ENCODE data around the gene MCL1. TPM values are rescaled to one million over a fixed set of nuclear protein-coding genes. Genes with fewer than 3 reads are reported as not detected.

MCL1 gene
- total and polyA plus RNA-seq, 7 donors, result 119 to 352 (median 168) TPM

GRCh38 chr1:150555971-150556865 lies 23.2 kb downstream of the MCL1 start:
- no peak for DNase-seq
- H3K4me3 ChIP-seq, result no peak overlapping the region
- TF ChIP-seq CTCF (IDR thresholded peaks at IDR 0.05), result no peak
- TF ChIP-seq POLR2AphosphoS5 (IDR thresholded peaks at IDR 0.05), result no peak
- no peak for TF ChIP-seq EP300 (IDR thresholded peaks at IDR 0.05)
- no peak for TF ChIP-seq POLR2A (IDR thresholded peaks at IDR 0.05)
- H3K27ac ChIP-seq, result no peak overlapping the region
- peaks cover 0 to 16% (median 5%) of the 10 kb centered on the region in 4 donors for H3K36me3 ChIP-seq
- WGBS, 2 donors, result 89% methylated on average over 26 of the region's 26 CpGs
- intact Hi-C loops (cut with DNase I), result no loop called here
- H3K27me3 ChIP-seq, result no peaks in the 10 kb centered on the region
- peaks cover 0 to 65% (median 50%) of the 10 kb centered on the region in 4 donors for H3K4me1 ChIP-seq
- no peaks in the 10 kb centered on the region for H3K9me3 ChIP-seq

- H3K4me1 ChIP-seq, result peaks cover 0 to 68% (median 50%) of the 10 kb centered on the region in 4 donors
- H3K27me3 ChIP-seq, result no peaks in the 10 kb centered on the region
- 87 to 91% methylated on average over 19 of the region's 19 CpGs for WGBS, 2 donors
- H3K27ac ChIP-seq, result no peak overlapping the region
- H3K36me3 ChIP-seq, result peaks cover 0 to 16% (median 5%) of the 10 kb centered on the region in 4 donors
- TF ChIP-seq EP300 (IDR thresholded peaks at IDR 0.05) (no peak), POLR2A (IDR thresholded peaks at IDR 0.05) (no peak), POLR2AphosphoS5 (IDR thresholded peaks at IDR 0.05) (peak in 1 of 4 donors; percentile 4)
- no peak for DNase-seq
- intact Hi-C loops (cut with DNase I), result no loop called here
- H3K9me3 ChIP-seq, result no peaks in the 10 kb centered on the region
- H3K4me3 ChIP-seq, result no peak overlapping the region
Measured at GRCh38 chr1:150555198-150555970, 24.0 kb downstream of the MCL1 start.

GRCh38 chr1:150554086-150554452 lies 25.3 kb downstream of the MCL1 start:
- H3K9me3 ChIP-seq, result no peaks in the 10 kb centered on the region
- H3K27ac ChIP-seq, result peak overlapping the region in 3 of 4 donors; percentile 85 to 91 (median 90)
- intact Hi-C loops (cut with DNase I), result no loop called here
- TF ChIP-seq EP300 (IDR thresholded peaks at IDR 0.05), result no peak
- no peak for TF ChIP-seq POLR2A (IDR thresholded peaks at IDR 0.05)
- no peak for TF ChIP-seq POLR2AphosphoS5 (IDR thresholded peaks at IDR 0.05)
- no peak for TF ChIP-seq CTCF (IDR thresholded peaks at IDR 0.05)
- H3K27me3 ChIP-seq, result no peaks in the 10 kb centered on the region
- no peak overlapping the region for H3K4me3 ChIP-seq
- peaks cover 0 to 16% (median 5%) of the 10 kb centered on the region in 4 donors for H3K36me3 ChIP-seq
- 91 to 94% methylated on average over 8 of the region's 8 CpGs for WGBS, 2 donors
- no peak for DNase-seq
- peaks cover 0 to 67% (median 47%) of the 10 kb centered on the region in 4 donors for H3K4me1 ChIP-seq

GRCh38 chr1:150553392-150554085 lies 25.9 kb downstream of the MCL1 start:
- TF ChIP-seq EP300 (IDR thresholded peaks at IDR 0.05) (no peak), POLR2AphosphoS5 (IDR thresholded peaks at IDR 0.05) (peak in 1 of 4 donors; percentile 9)
- Histone ChIP-seq H3K36me3 (peaks cover 0 to 16% (median 5%) of the 10 kb centered on the region in 4 donors), H3K4me1 (peaks cover 0 to 66% (median 45%) of the 10 kb centered on the region in 4 donors), H3K9me3 (no peaks in the 10 kb centered on the region), H3K27me3 (no peaks in the 10 kb centered on the region), H3K27ac (peak overlapping the region; percentile 82 to 91 (median 88)), H3K4me3 (no peak overlapping the region)
- no peak for DNase-seq
- intact Hi-C loops (cut with DNase I), result no loop called here
- 87 to 91% methylated on average over 23 of the region's 23 CpGs for WGBS, 2 donors

- Histone ChIP-seq H3K36me3 (peaks cover 0 to 13% (median 5%) of the 10 kb centered on the region in 4 donors), H3K9me3 (no peaks in the 10 kb centered on the region), H3K27me3 (no peaks in the 10 kb centered on the region), H3K4me3 (no peak overlapping the region), H3K4me1 (peaks cover 0 to 66% (median 45%) of the 10 kb centered on the region in 4 donors), H3K27ac (peak overlapping the region; percentile 82 to 91 (median 88))
- TF ChIP-seq POLR2AphosphoS5 (IDR thresholded peaks at IDR 0.05) (no peak), CTCF (IDR thresholded peaks at IDR 0.05) (no peak)
- intact Hi-C loops (cut with DNase I), result no loop called here
- no peak for DNase-seq
- WGBS, 2 donors, result 81 to 88% methylated on average over 12 of the region's 12 CpGs
Measured at GRCh38 chr1:150552911-150553289, 26.5 kb downstream of the MCL1 start.

Data from sigmoid colon (tissue), 7 donors.